Tibial nerve (tissue), 4 donors: ENCODE data around the gene AKAP6.

Experiments
- CTCF ChIP-seq, 5 experiments: fragments of 200-600 bp in 3 of 5; fragments of 450-650 bp in 2 of 5; sonication (generic) in 3 of 5; IDR thresholded peaks; one replicate each; pipeline ENCODE4 v1.5.1; 2016 to 2019; ENCODE audit warnings: antibody characterized with exemption in 5 of 5, mild to moderate bottlenecking in 3 of 5, moderate library complexity in 2 of 5
- EP300 ChIP-seq, 2 donors: sonication (generic); formaldehyde crosslinking; IDR thresholded peaks; one replicate each; pipeline ENCODE4 v1.6.1; 2017; ENCODE audit warnings: antibody characterized with exemption in 2 of 2, mild to moderate bottlenecking in 1 of 2
- POLR2A ChIP-seq, 2 donors: fragments of 450-650 bp; IDR thresholded peaks; one replicate each; pipeline ENCODE4 v1.6.1; 2017; ENCODE audit warnings: antibody characterized with exemption in 2 of 2, mild to moderate bottlenecking in 2 of 2, moderate library complexity in 2 of 2

- TF ChIP-seq POLR2A (IDR thresholded peaks at IDR 0.05) (no peak), CTCF (IDR thresholded peaks at IDR 0.05) (no peak), EP300 (IDR thresholded peaks at IDR 0.05) (no peak)
Observed at GRCh38 chr14:32497248-32497647, 168.2 kb downstream of the AKAP6 start.
